Measurements from ENCODE around the gene CAMLG. TPM values are rescaled to one million over a fixed set of nuclear protein-coding genes. Genes with fewer than 3 reads are reported as not detected.

The CAMLG gene
- total and polyA plus RNA-seq, 2 of the 13 experiments (the other 11 are each of a cell fraction or from before 2014, with no cell fraction given): 14.2 to 19.8 TPM

GRCh38 chr5:134738963-134739661, 764 bp downstream of the CAMLG start (continued):
- TF ChIP-seq BCL6 (CRISPR knock-in tag; IDR thresholded peaks at IDR 0.05): peak; percentile 13; the same call in 1 of the 2 replicates
- TF ChIP-seq CTCF (CRISPR knock-in tag; IDR thresholded peaks at IDR 0.05): 0 out of 2 replicates have a peak, but pooled peaks have one; percentile 9
- TF ChIP-seq KLF9 (CRISPR knock-in tag; IDR thresholded peaks at IDR 0.05; ENCODE audit: low read depth): peak; percentile 36; the same call in 1 of the 2 replicates
- peak; percentile 30; the same call in 1 of the 2 replicates for TF ChIP-seq ZNF232 (CRISPR knock-in tag; IDR thresholded peaks at IDR 0.05; ENCODE audit: borderline replicate concordance)
- no peak for TF ChIP-seq MEF2D (CRISPR knock-in tag; IDR thresholded peaks at IDR 0.05)
- peak; percentile 53; the same call in 1 of the 2 replicates for TF ChIP-seq ZBED4 (CRISPR knock-in tag; IDR thresholded peaks at IDR 0.05; ENCODE audit: borderline replicate concordance)
- no peak for TF ChIP-seq MTA1 (CRISPR knock-in tag; IDR thresholded peaks at IDR 0.05; ENCODE audit: borderline replicate concordance)
- peak; percentile 62; the same call in 1 of the 2 replicates for TF ChIP-seq ZNF614 (CRISPR knock-in tag; IDR thresholded peaks at IDR 0.05; ENCODE audit: borderline replicate concordance)
- TF ChIP-seq TOE1 (CRISPR knock-in tag; IDR thresholded peaks at IDR 0.05): no peak
- peak; percentile 20; the same call in 1 of the 2 replicates for TF ChIP-seq SALL1 (CRISPR knock-in tag; IDR thresholded peaks at IDR 0.05)
- TF ChIP-seq ZNF792 (CRISPR knock-in tag; IDR thresholded peaks at IDR 0.05): 0 out of 2 replicates have a peak, but pooled peaks have one; percentile 56
- no peak for TF ChIP-seq HNF1B (CRISPR knock-in tag; IDR thresholded peaks at IDR 0.05)
- TF ChIP-seq NPAS2 (CRISPR knock-in tag; IDR thresholded peaks at IDR 0.05; ENCODE audit: borderline replicate concordance): no peak
- peak; percentile 41; the same call in 1 of the 2 replicates for TF ChIP-seq ZFP37 (CRISPR knock-in tag; IDR thresholded peaks at IDR 0.05; ENCODE audit: borderline replicate concordance)
